Activated gamma-delta T cell treated with Interleukin-2 at 50 U/mL for 16 hours (primary cell): ENCODE results near the gene FOXL3.
A peak's percentile ranks its signal among the peaks of the same experiment; 100 is the strongest.
"Not testable (repeated sequence)": the region's sequence is repeated elsewhere in the genome, so short reads cannot be mapped to it uniquely, and the experiment has no call there.

Experiments
- DNase-seq: peaks from one replicate; pipeline ENCODE4 v3.0.0-alpha.2; 2020

The FOXL3 gene

GRCh38 chr7:326809-327232, 36.9 kb downstream of the FOXL3 start:
- no peak for DNase-seq

DNA sequence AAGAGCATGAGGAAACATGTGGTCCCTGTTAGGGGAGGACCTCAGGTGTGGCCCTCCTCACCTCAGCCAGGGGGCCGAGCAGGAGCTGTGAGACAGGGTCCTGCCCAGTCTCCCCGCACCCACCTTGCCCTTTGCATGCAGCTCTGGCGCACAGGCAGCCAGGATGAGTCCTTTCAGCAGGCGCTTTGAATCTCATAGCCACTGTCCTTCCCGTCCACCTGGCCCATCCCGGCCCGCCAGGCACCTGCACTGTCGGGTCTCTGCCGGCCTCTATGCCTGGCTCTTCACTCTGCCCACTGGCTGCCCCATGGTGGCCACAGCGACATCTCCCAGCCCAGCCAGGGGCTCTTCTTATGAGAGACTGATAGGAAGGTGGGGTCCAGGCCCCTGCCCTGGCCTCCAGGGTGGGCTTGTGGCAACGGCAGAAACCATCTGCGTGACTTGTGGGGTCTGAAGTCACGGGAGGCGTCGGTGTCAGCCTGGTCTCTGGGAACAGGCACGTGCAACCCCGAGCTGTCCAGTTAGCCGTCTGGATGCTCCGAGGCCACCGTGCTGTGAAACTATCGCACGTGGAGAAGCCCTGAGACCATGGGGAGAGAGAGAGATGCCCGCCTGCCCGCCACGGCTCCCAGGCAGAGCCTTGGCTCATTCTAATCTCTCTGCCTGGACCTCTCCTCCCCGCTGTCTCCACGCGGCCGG, 37.4 kb downstream of the FOXL3 start:
- no peak for DNase-seq

DNA sequence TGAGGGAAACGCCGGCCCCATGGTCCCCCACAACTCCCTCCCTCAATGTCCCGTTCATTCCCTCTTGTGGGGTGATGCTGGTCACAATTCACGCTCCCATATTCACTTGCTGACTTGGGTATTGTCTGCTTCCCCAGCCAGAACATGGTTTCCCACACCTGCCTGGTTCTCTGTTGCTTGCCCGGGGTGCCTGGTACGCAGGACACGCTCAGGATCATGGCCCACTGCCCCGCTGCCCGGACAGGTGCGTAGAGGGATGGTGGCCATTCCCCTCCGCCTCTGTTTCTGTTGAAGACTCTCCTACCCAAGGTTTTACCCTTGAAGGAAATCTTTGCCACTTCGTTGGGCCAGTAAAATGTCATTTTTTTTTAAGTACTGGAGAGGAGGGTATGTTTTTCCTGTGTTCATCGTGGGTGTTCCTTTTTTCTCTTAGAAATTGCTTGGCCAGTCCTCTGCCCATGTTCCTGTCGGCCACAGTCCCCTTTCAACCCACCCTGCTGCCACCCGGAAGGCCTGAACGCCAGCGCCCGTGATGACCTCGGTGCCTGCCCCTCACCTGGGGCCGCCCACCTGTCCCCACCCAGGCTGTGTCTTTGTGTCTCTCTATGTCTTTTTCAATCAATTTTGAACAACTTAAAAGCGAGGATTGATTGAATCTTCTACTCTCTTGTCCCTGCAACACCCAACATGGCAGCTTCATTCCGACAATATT, 38.2 kb downstream of the FOXL3 start:
- no peak for DNase-seq

- no peak for DNase-seq
Observed at GRCh38 chr7:329691-330281, 39.8 kb downstream of the FOXL3 start.

- no peak for DNase-seq
Observed at GRCh38 chr7:330511-331230, 40.7 kb downstream of the FOXL3 start.

GRCh38 chr7:332020-332517, 42.1 kb downstream of the FOXL3 start:
- DNase-seq: no peak

GRCh38 chr7:332646-333392, 42.8 kb downstream of the FOXL3 start:
- peak; percentile 91 for DNase-seq

- DNase-seq: no peak
Observed at GRCh38 chr7:333393-333764, 43.4 kb downstream of the FOXL3 start.

GRCh38 chr7:334618-335357, 44.8 kb downstream of the FOXL3 start:
- no peak for DNase-seq

DNA sequence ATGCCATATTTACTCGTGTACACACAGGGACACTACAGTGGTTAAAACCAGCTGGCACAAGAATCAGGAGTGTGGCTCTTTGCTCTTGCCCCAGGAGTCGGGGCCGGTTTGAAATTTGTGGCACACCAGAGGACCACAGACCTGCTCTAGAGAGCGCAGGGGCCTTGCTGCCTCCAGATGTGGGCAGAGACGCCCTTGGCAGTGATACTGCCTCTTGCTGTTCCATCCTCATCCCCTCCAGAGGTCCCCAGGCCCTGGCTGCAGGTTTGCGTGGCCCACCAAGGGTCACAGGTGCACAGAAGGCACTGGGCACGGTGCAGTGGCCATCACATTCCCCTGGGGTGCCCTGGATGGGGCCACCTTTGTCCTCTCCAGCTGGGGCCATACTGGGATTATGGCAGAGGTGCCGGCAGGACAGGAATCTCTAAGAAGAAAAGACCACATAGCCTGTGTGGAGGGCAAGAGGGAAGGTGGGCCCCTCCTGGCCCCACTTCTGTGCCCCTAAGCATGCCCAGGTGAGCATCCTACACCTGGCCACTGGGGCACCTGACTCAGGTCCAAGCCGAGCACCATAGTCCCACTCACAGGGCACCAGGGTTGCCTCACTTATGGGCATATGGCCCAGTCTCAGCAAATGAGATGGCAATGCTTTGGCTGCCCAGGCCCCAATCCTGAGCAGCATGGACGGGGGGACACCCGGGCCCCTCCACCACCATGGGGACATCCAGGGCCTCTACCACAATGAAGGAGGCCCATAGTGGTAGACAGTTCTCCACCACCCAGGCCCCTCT, 45.6 kb downstream of the FOXL3 start:
- no peak for DNase-seq

DNA sequence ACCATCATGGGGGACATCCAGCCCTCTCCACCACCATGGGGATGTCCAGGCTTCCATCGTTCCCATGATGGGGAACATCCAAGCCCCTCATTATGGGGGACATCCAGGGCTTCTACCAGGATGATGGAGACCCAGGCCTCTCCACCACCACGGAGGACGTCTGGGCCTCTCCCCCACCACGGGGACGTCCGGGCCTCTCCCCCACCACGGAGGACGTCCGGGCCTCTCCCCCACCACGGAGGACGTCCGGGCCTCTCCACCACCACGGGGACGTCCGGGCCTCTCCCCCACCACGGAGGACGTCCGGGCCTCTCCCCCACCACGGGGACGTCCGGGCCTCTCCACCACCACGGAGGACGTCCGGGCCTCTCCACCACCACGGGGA, 46.2 kb downstream of the FOXL3 start:
- not testable (repeated sequence) for DNase-seq

DNA sequence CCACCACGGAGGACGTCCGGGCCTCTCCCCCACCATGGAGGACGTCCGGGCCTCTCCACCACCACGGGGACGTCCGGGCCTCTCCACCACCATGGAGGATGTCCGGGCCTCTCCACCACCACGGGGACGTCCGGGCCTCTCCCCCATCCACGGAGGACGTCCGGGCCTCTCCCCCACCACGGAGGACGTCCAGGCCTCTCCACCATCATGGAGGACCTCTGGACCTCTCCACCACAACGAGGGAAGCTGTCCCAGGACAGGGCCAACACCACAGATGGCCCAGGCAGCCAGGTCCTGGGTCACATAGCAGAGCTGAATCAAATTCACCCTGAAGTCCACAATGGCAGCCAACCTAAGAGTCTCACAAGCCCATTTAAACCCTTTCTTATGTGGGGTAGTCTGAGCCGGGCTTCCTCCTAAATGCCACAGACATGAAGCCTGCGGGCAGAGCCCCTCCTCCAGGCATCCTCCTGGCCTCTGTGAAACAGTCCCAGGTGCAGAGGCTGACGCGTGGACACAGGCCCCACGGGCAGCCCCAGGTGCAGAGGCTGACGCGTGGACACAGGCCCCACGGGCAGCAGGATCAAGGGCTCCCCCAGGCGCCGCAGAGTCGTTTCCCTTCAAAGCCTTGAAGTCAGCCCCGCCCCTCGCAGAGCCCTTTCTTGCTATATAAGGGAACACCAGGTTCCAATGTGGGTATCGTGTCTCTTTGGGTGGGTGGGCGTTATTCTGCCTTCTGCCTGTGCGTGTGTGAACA, 47.0 kb downstream of the FOXL3 start:
- no peak for DNase-seq

GRCh38 chr7:337567-337951, 47.6 kb downstream of the FOXL3 start:
- DNase-seq: no peak

DNA sequence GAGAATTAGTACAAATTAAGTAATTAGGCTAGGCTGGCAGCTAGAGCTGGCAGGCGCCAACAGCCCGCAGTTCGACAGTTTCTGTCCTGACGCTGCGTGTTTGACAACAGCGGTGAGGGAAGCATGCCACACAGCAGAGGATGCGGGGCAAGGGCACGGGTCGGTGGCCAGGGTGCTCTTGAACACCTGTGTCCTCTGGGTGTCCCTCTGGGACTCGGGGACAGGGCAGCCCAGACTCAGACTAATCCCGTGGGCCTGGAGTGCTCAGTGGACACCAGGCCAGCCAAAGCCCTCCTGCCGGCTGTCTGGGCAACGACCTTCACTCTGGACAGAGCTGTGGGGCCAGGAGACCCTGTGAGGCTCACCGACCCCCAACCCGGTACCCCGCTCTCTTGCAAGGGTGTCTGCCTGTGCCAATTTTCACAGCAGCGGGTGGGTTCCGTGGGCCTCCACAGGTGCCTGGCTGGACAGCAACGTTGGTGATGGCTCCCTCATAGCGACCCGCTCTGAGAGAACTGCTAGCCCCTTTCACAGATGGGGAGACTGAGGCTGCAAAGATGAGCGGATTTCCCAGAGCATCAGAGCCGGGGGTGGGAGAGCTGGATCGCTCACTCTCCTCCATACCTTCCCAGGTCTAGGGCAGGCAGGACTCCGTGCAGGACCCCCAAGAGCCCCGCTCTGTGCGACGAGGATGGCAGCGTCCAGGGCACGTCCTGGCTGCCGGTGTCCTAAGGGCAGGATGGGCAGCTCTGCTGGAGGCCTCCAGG, 48.5 kb downstream of the FOXL3 start:
- DNase-seq: no peak

DNA sequence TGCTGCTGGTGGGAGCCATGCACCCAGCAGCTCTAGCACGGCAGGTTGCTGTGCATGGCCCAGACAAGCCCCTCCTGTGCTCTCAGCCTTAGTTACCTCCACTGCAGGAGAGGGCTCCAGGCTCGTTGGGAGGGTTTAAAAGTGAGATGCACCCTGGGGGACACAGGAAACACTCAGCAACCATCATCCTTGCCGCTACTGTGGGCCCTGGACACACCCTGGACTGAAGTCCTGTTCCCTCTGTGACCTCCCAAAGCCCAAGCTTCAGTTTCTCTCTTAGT, 49.0 kb downstream of the FOXL3 start:
- DNase-seq: no peak

GRCh38 chr7:339696-340095, 49.7 kb downstream of the FOXL3 start:
- no peak for DNase-seq

DNA sequence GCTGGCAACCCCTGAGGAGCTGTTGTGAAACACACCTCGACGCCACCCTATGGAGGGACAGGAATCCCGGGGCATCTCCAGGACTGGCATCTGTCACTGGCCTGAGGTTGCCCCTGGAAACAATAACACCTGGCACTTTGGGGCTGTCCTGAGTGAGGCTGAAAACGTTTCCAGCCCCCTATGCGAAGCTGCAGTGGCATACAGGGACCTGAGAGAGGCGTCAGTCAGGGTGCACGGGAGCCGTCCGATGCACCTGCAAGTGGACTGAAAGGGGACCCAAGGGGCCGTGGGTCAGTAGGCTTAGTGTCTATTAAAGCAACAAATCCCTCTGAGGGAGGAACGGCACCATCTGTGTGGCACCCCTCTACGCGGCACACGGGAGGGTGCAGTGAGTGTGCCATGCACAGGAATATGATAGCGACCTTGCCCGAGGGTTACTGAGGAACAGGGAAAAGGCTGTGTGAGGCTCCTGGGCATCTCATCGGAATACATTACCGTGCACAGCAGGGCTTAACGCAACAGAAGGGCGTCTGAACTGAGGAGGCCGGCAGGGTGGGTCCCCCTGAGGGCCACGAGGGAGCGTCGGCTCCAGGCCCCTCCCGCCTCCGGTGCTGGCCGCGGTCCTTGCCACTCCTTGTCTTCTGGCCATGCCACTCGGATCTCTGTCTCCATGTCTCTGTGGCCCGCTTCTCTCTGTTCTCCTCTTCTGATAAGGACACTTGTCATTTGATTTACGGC, 50.4 kb downstream of the FOXL3 start:
- no peak for DNase-seq
